ENCODE results near the gene SERPINE2.
"Not testable (repeated sequence)": the region's sequence is repeated elsewhere in the genome, so short reads cannot be mapped to it uniquely, and the experiment has no call there.

Gene SERPINE2

GRCh38 chr2:223943561-223944008 is 95.5 kb downstream of the SERPINE2 start:
- DNase-seq (ENCODE audit: low read depth, low spot score) = no peak

DNA sequence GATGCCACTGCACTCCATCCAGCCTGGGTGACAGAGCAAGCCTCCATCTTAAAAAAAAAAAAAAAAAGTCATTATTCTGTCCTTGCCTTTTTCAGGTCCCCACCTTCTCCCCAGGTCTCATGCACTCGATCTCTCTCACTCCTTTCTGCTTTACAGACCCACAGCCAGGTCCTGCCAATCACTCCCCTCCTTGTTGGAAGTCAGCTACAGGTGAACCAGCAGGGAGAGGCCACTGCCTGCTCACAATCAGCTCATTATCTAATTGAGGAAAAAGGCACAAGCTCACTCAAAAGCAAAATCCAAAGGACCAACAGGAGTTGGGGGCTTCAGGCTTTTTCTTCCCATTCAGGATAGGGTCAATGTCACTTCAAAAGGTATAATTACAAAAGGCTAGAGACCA is 96.0 kb downstream of the SERPINE2 start:
- no peak for DNase-seq (ENCODE audit: low read depth, low spot score)

DNA sequence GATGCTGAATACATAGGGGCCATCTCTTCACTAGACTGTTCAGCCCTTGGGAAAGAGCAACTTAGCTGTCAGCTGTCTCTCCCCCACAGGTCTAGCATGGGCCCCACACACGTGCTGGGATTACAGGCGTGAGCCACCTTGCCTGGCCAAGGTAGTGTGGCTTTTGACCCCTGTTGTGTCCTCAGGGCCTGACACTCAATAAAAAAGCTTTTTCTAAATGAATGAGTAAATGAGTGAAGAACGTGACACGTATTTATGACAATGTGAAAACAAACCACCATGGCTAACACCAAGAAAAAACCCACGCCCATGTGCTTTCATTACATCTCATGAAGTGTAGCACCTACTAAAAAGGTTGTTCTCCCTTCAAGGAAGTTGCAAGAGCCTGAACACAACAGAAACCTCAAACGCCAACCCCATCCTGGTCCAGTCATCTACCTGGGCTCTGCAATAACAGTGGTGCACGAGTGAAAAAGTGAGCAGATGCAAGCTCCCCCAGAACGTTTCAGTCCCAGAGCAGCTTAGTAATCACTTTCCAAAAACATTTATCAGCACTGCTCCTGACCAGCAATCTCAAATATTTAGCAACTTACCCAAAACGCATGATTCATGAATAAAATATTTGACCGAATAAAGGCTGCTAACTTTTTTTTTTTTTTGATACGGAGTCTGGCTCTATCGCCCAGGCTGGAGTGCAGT is 97.4 kb downstream of the SERPINE2 start:
- DNase-seq (ENCODE audit: low read depth, low spot score) = no peak

DNA sequence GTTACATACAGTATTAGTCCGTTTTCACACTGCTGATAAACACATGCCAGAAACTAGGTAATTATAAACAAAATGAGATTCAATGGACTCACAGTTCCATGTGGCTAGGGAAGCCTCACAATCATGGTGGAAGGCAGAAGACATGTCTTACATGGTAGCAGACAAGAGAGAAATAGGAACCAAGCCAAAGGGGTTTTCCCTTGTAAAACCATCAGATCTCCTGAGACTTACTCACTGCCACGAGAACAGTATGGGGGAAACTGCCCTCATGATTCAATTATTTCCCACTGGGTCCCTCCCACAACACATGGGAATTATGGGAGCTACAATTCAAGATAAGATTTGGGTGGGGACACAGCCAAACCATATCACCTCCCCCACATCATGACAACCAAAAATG is 99.6 kb downstream of the SERPINE2 start:
- DNase-seq (ENCODE audit: low read depth, low spot score) = not testable (repeated sequence)

- no peak for DNase-seq (ENCODE audit: low read depth, low spot score)
These were observed 101.6 kb downstream of the SERPINE2 start for GRCh38 chr2:223937535-223937934.

DNA sequence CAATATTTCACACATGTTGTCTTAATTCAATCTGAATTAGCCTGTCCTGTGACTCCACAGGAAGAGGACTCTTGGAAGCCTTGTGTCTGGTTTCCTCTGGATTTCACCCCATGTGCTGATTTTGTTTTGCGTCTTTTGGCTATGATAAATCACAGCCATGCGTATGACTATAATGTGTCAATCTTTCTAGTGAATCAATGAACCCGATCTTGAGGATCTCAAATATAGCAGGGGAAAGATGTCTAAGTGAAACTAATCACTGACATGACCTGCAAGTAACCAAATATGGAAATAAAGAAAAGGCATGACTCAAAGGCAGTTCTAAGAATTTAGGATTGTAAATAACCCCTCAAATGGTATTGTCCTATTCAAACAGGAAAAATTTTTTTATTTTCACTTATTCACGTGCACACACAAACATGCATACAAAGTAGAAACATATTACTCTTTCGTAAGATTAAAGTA is 102.2 kb downstream of the SERPINE2 start:
- DNase-seq (ENCODE audit: low read depth, low spot score) = no peak

DNA sequence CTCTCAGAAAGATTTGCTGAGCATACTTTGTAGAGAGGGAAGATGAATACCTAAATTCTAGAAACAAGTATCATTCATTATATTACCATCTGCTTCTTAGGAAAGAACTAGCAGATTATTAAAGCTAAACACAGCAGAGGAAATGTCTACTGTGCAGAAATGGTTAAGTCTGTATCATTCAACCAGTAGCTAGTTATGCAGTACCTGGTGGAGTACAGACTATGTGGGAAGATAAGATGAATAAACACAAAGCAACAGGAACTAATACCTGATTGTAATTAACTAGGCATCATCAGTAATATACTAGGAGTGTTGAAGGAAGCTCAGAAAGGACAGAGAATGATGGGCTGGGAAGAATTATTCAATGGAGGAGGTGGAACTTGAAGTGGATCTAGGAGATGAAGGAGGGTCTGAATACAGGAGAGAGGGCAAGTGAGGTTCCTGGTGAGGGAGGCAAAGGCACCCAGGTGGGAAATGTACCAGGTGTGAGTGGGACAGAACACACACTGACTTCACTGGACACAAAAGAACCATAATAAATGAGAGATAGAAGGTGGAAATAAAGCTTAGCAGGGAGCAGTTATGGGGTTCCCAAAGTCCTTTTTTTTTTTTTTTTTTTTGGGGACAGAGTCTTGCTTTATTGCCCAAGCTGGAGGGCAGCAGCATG is 103.5 kb downstream of the SERPINE2 start:
- no peak for DNase-seq (ENCODE audit: low read depth, low spot score)

DNA sequence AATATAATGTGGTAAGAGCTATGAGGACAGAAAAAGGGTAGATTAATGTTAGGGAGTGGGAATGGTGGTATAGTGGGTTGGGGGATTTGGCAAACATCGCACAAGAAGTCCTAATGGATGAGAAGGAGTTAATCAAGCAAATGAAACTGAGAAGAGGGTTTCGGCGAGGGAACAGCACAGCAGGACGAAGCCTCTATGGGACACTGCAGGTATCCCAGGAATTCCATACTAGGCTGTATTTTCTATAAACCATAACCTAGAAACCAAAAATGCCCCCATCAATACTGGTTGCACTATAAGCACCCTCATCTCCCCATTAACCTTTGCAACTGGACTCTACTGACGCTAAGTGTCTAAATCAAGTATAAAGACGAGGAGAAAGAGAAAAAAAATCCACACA is 104.2 kb downstream of the SERPINE2 start:
- DNase-seq (ENCODE audit: low read depth, low spot score) = no peak

- no peak for DNase-seq (ENCODE audit: low read depth, low spot score)
These were observed 106.0 kb downstream of the SERPINE2 start for GRCh38 chr2:223932816-223933800.

- no peak for DNase-seq (ENCODE audit: low read depth, low spot score)
These were observed 108.7 kb downstream of the SERPINE2 start for GRCh38 chr2:223930103-223930976.

DNA sequence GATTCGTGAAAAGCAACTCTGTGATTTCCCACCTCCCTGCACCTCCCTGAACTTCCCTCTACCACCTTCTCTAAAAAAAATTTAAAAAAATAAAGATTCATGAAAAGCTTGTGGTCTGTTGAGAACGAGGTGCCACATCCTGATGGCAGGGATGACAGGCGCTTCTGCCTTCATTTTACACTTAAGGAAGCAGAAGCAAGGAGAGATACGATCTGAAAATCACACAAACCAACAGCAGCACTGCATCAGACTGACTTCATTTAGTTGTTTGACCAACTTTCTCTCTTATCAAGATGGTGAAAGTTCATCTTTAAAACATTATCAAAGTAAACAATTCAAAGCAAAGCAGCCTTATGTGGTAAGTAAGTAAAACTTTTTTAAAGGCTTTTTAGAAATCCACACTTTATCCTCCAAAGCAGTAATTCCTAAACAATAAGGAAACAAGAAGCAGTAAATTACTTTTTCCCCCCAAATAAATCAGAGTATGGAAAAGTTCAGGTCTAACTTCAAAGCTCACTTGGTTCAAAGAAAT is 109.4 kb downstream of the SERPINE2 start:
- no peak for DNase-seq (ENCODE audit: low read depth, low spot score)

GRCh38 chr2:223928113-223929006 is 110.7 kb downstream of the SERPINE2 start:
- no peak for DNase-seq (ENCODE audit: low read depth, low spot score)

- no peak for DNase-seq (ENCODE audit: low read depth, low spot score)
These were observed 114.0 kb downstream of the SERPINE2 start for GRCh38 chr2:223925106-223925505.

All from iPS DF 19.7 (cell line).